ENCODE data around the gene DCP1A. TPM values are rescaled to one million over a fixed set of nuclear protein-coding genes. Genes with fewer than 3 reads are reported as not detected.

DCP1A gene
- 4.8 to 8.7 TPM (median 6.6 TPM) in 5 replicates for total RNA-seq (2022; extraction: Qiagen RNA extraction; ENCODE audit: low read depth)

GRCh38 chr3:53347261-53348064 is at the start of gene DCP1A:
Gene DCP1A (minus strand): TSS chr3:53347543. CDS start chr3:53347517, 26 bp downstream.

GRCh38 chr3:53255775-53256703 is 91.3 kb downstream of the DCP1A start, which contains the start of gene TKT:
Gene TKT (minus strand): TSS chr3:53256022. CDS start chr3:53255942, 80 bp downstream.

Other genes with a start within 250 kb of the DCP1A start
- 18.8 to 29.2 TPM (median 26.9 TPM) in 5 replicates for gene RFT1, start 217.1 kb downstream of the DCP1A start, total RNA-seq (2022; extraction: Qiagen RNA extraction; ENCODE audit: low read depth)
- gene PRKCD, start 186.3 kb downstream of the DCP1A start, total RNA-seq (2022; extraction: Qiagen RNA extraction; ENCODE audit: low read depth): 24.2 to 39.1 TPM (median 34.7 TPM) in 5 replicates
- 1,392 to 2,125 TPM (median 1,974 TPM) in 5 replicates for gene TKT, start 91.5 kb downstream of the DCP1A start, total RNA-seq (2022; extraction: Qiagen RNA extraction; ENCODE audit: low read depth)
- 0.58 to 1.1 TPM (median 0.62 TPM) in 5 replicates for gene CACNA1D, start 147.1 kb upstream of the DCP1A start, total RNA-seq (2022; extraction: Qiagen RNA extraction; ENCODE audit: low read depth)